Jurkat, Clone E6-1 (cell line): Measurements from ENCODE around the gene LILRB2.
A peak's percentile ranks its signal among the peaks of the same experiment; 100 is the strongest.
"Not testable (repeated sequence)": the region's sequence is repeated elsewhere in the genome, so short reads cannot be mapped to it uniquely, and the experiment has no call there.

Source experiments
- DNase-seq: peaks from one replicate; pipeline ENCODE4 v3.0.0-alpha.2; 2011; ENCODE audit warnings: low read depth, low spot score
- H3K4me3 ChIP-seq: 2 replicates; pipeline ENCODE4 v1.5.1; 2011; ENCODE audit warnings: mild to moderate bottlenecking, low read length, control low read depth, moderate library complexity

LILRB2 gene

GRCh38 chr19:54278056-54278455 is 2.9 kb downstream of the LILRB2 start:
- H3K4me3 ChIP-seq, DNase-seq: not testable (repeated sequence)

DNA sequence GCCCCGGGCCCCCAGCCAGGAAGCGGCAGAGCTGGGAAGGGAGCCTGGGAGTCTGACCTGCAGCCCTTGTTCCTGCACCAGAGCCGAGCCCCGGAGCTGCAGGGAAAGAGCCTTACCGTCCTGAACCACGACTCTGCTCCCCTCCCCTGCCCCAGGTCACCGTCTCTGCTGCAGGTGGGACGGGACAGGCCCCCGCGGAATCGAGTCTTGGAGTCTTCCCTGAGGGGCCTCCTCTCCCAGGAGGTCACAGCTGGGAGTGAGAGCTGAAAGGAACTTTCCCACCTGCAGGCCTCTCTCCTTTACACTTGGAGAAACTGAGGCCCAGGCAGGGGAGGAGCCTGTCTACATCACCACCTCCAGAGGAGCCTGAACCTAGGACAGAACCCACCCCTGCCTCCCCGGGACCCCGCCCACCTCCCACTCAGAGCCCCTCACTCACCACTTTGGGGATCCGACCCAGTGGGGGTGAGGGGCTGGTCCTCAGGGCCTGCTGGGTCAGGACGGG is 3.7 kb downstream of the LILRB2 start:
- DNase-seq, H3K4me3 ChIP-seq: not testable (repeated sequence)

DNA sequence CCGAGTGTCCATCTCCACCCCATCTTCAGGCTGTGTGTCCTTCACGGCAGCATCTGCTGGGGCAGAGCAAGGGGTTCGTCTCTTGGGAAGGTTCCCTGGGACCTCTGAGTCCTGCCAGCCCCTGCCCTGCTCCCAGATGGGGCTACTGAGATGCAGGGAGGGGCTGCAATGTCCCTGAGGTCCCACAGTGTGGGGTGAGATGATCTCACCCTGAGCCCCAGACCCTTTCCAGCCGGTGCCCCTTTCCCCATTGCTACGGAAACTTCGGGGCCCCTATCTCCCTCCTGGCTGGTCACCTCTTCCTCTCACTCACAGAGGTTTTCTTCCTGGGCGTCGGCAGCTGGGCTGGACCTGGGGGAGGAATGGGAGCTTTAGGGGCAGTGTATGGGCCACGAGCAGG is 5.0 kb downstream of the LILRB2 start:
- no peak for DNase-seq
- H3K4me3 ChIP-seq: no peak overlapping the region

DNA sequence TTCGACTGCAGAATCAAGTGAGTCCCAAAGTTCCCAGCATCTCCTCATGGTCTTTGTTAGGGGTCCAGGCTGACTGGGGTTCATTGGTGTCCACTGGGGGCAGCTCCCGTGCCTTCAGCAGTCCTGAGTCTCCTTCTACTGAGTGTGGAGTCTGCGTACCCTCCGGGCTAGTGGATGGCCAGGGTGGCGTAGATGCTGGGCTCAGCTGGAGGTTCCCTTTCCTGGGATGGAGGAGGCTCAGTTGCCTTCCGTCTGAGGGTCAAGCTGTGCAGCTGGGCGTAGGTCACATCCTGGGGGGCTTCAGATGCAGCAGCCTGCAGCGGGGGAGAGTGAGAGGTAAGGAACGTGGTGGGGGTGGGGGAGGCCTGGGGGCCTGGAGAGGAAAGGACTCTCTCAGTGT is 6.4 kb downstream of the LILRB2 start:
- not testable (repeated sequence) for DNase-seq, H3K4me3 ChIP-seq

DNA sequence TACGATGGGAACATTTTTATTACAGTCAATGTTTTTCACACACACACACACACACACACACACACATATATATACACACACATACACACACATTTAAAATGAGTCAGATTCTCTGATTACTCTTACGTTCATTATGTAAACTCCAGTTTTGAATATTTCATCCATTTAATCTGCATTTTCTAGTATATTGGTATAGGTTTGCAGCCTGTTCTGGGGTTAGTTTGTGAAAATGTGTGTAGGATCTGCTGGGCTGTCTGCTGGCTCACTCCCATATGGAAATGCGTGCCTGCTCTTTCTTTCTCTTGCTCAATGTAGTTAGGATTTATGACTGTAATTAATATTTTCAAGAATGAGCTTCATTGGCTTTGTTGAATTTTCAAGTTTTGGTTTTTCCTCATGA is 7.1 kb downstream of the LILRB2 start:
- DNase-seq: no peak

DNA sequence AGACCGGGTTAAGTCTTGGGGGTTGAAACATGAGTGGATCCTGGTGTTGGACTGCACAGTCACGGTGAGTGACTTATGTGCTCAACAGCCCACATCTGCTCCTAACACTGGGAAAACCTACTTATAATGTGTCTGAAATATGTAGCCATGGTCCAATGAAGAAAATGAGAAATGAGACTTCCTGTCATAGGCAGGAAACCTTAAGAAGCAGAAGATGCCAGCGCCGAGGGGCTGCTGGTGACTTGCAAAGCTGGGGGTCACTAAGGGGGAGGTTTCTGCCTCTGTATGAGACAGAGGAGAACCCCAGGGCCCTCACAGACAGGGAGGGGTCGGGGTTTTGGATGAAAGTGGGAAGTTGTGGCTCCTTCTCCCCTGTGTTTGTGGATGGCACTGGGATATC is 8.7 kb downstream of the LILRB2 start:
- not testable (repeated sequence) for H3K4me3 ChIP-seq, DNase-seq

More for the DNA sequence above, 7.1 kb downstream of the LILRB2 start:
- H3K4me3 ChIP-seq: no peak overlapping the region

GRCh38 chr19:54271587-54271986 is 9.3 kb downstream of the LILRB2 start:
- not testable (repeated sequence) for H3K4me3 ChIP-seq, DNase-seq

DNA sequence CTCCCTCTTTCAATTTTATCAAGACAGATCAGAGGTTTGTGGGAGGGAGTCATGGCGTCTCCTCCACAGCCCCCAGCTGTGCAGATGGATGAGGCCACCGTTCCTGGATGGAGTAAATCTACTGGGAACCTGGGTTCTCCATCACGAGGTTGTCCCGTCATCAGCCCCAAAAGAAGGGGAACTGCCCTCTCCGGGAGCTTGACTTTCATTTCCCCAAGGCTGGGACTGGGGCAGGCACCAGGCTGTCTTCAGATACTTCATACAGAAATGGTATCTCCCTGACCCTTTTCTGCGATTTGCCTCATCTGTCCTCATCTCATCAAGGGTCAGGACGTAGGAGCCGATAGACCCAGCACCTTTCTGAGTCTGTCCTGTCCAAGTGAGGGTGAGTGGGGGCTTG is 9.8 kb downstream of the LILRB2 start:
- no peak for DNase-seq
- H3K4me3 ChIP-seq: no peak overlapping the region

DNA sequence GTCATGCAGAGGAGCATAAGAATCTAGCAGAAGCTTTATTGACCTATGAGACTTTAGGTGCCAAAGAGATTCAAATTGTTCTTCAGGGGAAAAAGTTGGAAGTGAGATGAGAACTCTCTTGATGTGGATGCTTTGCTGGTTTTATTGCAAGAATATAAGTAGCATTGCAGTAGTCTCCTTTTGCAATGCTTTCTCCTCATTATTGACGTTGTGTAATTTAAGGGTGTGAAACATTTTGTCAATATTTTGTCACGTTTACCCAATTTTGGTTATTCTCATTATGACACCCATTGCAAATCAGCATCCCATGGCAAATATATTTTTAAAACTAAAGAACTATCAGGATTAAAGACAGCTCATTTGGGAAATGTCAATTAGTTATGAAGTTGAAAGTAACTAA is 12.0 kb downstream of the LILRB2 start:
- DNase-seq: no peak
- H3K4me3 ChIP-seq: no peak overlapping the region

GRCh38 chr19:54266133-54266532 is 14.8 kb downstream of the LILRB2 start:
- no peak overlapping the region for H3K4me3 ChIP-seq
- DNase-seq: peak; percentile 68

DNA sequence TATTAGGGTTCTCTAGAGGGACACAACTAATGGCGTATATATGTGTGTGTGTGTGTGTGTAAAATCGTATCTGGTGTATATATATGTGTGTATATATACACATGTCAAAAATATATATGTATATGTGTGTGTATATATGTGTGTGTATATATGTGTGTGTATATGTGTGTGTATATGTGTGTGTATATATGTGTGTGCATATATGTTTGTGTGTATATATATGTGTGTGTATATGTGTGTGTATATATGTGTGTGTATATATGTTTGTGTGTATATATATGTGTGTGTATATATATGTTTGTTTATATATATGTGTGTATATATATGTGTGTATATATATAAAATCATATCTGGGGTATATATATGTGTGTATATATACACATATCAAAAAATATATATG is 18.4 kb downstream of the LILRB2 start:
- DNase-seq: no peak
- no peak overlapping the region for H3K4me3 ChIP-seq

GRCh38 chr19:54262066-54262465 is 18.8 kb downstream of the LILRB2 start:
- no peak overlapping the region for H3K4me3 ChIP-seq
- no peak for DNase-seq

- no peak for DNase-seq
- H3K4me3 ChIP-seq: no peak within 1 kb of the TSS
These were observed 23.8 kb downstream of the LILRB2 start, which contains the start of gene LILRB5 for GRCh38 chr19:54257116-54257480. Gene LILRB5 (minus strand): TSS chr19:54257273. CDS start chr19:54257193, 80 bp downstream.

GRCh38 chr19:54256250-54257115 is 24.4 kb downstream of the LILRB2 start:
- H3K4me3 ChIP-seq: no peak overlapping the region
- DNase-seq: no peak

DNA sequence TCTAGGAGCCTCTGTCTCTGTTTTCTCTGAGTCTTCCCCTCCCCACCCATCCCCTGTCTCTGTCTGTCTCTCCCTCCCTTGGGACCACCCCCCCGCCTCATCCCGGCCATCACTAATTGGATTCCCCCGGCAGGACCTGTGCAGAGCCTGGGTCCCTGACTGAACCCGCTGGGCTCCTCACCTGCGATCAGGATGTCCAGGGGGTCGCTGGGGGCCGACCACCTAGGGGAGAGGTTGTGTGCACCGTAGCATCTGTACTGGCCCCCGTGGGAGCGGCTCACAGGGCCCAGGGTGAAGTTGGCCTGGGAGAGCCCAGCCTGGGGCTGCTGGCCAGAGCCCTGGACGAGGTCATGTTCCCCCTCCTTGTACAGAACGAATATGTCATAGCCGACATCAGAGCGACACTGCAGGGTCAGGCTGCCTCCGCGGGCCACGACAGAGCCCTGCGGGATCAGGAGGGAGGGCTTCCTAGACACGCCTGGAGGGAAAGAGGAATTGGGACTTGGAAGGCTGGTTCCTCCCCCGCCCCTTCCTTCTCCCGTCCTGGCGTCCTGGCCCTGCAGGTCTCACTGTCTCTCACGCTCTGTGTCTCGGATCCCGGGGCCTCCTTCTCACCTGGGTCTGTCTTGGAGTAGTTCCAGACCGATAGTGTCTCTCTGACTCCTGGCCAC is 25.7 kb downstream of the LILRB2 start:
- no peak for DNase-seq

GRCh38 chr19:54254195-54254906 is 26.6 kb downstream of the LILRB2 start:
- H3K4me3 ChIP-seq: no peak overlapping the region
- DNase-seq: no peak

More for the DNA sequence above, 25.7 kb downstream of the LILRB2 start:
- no peak overlapping the region for H3K4me3 ChIP-seq

DNA sequence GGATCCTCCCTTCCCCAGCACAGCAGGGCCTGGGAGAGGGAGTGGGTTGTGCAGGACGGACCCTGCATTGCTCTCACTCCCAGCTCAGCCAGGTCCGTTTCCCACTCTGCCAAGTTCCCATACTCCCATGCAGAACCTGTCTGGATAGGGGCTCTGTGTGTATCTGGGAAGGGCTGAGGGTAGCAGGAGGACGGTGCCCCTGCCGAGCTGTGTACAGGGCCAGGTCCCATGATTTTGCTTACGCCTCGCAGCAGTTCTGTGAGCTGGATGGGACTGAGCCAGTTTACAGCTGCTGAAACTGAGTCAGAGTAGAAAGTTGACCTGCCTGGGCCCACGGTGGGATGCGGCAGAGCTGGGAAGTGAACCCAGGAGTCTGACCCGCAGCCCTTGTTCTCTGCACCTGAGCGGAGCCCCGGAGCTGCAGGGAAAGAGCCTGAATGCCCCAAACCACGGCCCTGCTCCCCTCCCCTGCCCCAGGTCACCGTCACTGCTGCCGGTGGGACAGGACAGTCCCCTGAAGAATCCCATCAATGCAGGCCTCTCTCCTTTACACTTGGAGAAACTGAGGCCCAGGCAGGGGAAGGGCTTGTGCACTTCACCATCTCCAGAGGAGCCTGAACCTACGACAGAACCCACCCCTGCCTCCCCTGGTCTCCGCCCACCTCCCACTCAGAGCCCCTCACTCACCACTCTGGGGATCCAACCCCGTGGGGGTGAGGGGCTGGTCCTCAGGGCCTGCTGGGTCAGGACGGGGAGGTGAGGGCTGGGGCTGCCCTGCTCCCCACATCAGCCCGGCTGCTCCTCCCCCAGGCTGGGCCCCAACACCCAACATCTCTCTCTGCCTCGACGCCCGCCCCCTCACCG is 27.3 kb downstream of the LILRB2 start:
- no peak overlapping the region for H3K4me3 ChIP-seq
- DNase-seq: no peak

DNA sequence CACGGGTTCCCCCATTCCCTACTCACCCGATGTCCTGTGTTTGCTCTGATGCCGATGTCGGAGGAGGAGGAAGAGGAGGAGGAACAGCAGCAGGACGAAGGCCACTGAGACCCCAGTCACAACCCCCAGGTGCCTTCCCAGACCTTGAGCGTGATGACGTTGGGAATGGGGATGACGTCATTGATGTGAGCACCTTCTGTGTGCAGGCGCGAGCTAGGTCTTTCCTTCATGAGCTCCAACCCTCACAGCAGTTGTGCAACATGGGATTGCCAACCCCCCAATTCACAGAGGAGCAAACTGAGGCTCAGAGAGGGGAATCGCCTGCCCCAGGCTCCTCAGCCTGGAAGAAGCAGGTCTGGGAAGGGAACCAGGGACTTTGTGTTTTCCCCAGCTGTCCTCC is 28.1 kb downstream of the LILRB2 start:
- H3K4me3 ChIP-seq: no peak overlapping the region
- no peak for DNase-seq

- DNase-seq: no peak
- H3K4me3 ChIP-seq: no peak overlapping the region
These were observed 28.7 kb downstream of the LILRB2 start for GRCh38 chr19:54252243-54252642.
